ENCODE results near the gene MLH3.
"Not testable (repeated sequence)": the region's sequence is repeated elsewhere in the genome, so short reads cannot be mapped to it uniquely, and the experiment has no call there.

MLH3 gene

DNA sequence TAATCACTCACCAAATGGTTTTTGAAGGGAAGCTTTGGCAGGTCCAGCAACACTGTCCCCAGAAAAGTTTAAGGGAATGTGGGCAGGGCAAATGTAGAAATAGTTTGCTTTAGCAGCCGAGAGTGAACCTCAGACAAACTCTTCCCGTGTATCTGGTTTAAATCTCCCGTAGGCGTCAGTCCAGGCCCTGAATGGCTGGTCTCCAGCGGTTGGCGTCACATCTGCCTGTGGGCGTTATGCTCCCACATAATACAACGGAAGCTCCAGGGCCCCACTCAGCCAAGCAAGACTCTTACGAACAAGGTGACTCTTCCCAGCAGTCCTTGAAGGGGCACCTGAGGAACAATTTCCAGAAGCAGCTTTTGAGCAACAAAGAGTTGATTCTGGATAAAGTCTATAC lies 19.1 kb upstream of the MLH3 start:
- ATAC-seq, result no peak
- Mint-ChIP-seq H3K4me3 (no peak overlapping the region), H3K9me3 (no peaks in the 10 kb centered on the region), H3K27ac (no peak overlapping the region), H3K4me1 (peaks cover 6% of the 10 kb centered on the region), H3K27me3 (no peaks in the 10 kb centered on the region)
- DNase-seq, result no peak

DNA sequence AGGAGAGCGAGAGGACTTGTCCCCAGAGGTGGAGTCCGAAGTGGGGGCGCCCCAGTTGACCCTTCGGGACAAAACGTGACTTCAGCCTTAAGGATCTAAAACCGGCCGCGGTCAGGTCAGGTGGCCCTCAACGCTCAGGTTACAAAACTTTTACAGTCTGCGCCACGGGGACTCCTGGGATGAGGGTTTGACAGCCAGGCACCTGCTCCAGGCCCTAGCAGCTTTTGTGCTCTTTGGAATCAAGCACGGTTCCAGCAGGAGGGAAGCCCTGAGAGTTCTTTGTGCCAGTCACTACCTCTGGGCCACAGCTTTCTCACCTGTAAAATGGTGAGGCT lies 18.5 kb upstream of the MLH3 start:
- Mint-ChIP-seq H3K27me3 (no peaks in the 10 kb centered on the region), H3K27ac (peak overlapping the region; percentile 79 to 81), H3K4me1 (peaks cover 6% of the 10 kb centered on the region), H3K9me3 (no peaks in the 10 kb centered on the region), H3K4me3 (no peak overlapping the region)
- ATAC-seq, result no peak
- DNase-seq, result no peak

DNA sequence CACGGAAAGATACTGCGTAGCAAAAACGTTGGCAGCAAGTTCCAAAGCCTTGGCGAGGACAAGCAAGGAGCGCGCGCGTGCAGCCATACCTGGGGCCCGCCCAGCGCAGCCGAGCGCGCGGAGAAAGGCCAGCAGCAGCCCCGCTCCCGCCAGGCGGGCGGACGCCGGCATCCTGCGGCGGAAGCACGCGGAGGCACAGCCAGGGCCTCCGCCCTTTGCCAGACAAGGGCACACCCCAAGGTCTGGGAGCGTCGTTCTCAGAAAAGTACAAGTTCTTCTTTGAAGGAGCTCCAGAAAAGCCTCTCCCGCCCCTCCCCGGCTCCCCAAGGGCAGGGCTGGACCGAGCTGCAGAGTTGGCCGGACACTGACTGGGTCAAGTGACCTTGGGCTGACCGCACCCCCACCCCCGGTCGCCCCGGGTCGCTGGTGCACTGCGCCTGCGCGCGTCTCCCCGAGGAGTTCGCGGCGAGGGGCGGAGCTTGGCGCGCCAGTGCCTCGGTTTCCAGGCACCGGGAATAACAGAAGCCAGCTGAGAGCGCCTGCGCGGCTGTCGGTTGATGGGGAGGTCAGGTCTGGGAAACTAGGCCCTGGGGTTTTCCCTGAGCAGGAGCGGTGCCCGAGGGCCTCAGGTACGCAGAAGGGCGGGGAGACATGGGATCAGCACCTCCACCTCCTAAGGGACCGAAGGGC lies 18.0 kb upstream of the MLH3 start, which contains the start of gene ZC2HC1C:
TSS of gene ZC2HC1C (plus strand) at position 521 of the 690 bp plus-strand sequence. CDS start 933 bp downstream, outside the sequence.
- Mint-ChIP-seq H3K9me3 (no peaks in the 10 kb centered on the region), H3K4me3 (no peak within 1 kb of the TSS), H3K4me1 (peaks cover 8% of the 10 kb centered on the region), H3K27ac (peak within 1 kb of the TSS; percentile 81), H3K27me3 (no peaks in the 10 kb centered on the region)
- peak; percentile 95 for ATAC-seq
- DNase-seq, result peak; percentile 66

DNA sequence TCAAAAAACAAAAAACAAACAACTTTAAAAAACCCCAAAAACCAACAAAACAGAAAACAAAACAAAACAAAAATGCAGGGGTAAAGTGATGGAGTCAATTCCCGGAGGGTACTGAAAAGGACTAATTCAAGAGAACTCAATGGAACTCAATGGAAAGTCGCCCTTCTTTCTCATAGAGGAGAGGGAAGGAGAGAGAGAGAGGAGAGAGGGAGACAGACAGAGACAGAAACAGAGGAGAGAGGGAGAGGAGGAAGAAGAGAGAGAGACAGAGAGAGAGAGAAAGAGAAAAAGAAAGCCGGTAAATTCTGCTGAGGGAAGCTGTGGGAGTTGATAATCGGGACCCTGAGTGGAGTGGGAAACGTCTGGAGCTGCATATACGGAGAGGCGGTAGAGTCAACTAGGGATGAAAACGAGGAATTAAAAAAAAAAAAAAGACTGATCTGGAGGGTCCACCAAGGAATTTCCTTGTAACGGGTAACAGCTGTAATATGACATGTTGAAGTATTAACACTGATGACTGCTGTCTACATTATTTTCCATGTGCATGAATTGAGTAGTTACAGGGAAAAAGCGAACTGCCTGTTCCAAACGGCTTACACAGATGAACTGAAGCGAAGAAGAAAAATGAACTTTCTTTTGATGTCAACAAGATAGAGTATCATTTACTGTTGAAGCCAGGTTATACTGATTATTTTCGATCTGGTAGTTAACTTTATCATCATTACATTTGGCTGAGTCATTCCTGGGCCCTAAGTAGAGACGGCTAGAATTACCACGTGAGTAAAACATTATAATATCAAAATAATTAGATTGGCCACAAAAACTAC lies 17.2 kb upstream of the MLH3 start:
- Mint-ChIP-seq H3K4me1 (peaks cover 12% of the 10 kb centered on the region), H3K27me3 (no peaks in the 10 kb centered on the region), H3K9me3 (no peaks in the 10 kb centered on the region), H3K27ac (peak overlapping the region in 1 of 2 donors; percentile 81), H3K4me3 (no peak overlapping the region)
- no peak for ATAC-seq
- no peak for DNase-seq

DNA sequence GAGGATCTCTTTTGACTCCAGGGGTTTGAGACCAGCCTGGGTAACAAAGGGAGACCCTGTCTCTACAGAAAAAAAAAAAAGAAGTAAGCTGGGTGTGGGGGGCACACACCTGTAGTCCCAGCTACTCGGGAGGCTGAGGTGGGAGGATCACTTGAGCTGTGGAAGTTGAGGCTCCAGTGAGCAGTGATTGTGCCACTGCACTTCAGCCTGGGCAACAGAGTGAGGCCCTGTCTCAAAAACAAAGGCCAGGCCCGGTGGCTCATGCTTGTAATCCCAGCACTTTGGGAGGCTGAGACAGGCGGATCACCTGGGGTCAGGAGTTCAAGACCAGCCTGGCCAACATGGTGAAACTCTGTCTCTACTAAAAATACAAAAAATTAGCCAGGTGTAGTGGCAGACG lies 16.5 kb upstream of the MLH3 start:
- peaks cover 19% of the 10 kb centered on the region for H3K4me1 Mint-ChIP-seq
- not testable (repeated sequence) for H3K27me3 Mint-ChIP-seq, H3K4me3 Mint-ChIP-seq, H3K27ac Mint-ChIP-seq, DNase-seq, ATAC-seq, H3K9me3 Mint-ChIP-seq

DNA sequence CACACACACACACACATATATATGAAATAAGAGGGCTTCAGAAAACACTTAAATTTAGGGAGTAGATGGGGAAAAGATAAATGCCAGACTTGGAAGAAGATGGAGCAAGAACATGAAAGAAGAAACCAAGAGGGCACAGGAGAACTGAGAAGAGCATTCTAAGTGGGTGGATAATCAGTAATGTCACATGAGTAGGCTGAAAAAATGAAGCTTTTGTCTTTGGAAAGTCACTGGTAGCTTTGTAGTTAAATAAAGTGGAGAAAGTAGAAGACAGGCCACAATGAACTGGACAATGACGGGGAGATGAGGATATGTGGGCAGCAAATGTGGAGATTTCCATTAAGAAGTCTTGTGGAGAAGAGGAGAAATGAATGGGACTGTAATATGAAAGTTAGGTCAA lies 15.9 kb upstream of the MLH3 start:
- Mint-ChIP-seq H3K27ac (no peak overlapping the region), H3K9me3 (no peaks in the 10 kb centered on the region), H3K27me3 (no peaks in the 10 kb centered on the region), H3K4me3 (no peak overlapping the region), H3K4me1 (peaks cover 22% of the 10 kb centered on the region)
- no peak for DNase-seq
- ATAC-seq, result no peak

DNA sequence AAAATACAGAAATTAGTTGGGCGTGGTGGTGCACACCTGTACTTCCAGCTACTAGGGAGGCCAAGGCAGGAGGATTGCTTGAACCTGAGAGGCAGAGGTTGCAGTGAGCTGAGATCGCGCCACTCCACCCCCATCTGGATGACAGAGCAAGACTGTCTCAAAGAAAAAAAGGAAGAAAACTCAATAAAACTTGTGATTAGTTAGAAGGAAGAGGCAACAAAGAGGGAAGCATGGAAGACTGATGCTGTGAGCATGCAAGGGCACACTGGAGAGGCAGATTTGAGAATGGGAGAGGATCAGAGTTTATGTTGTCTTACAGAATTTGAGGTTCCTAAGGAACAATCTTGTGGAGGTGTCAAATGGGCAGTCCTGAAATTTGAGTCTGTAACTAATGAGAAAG lies 15.4 kb upstream of the MLH3 start:
- no peak overlapping the region for H3K27ac Mint-ChIP-seq
- ATAC-seq, result no peak
- no peaks in the 10 kb centered on the region for H3K9me3 Mint-ChIP-seq
- peaks cover 22% of the 10 kb centered on the region for H3K4me1 Mint-ChIP-seq
- no peaks in the 10 kb centered on the region for H3K27me3 Mint-ChIP-seq
- no peak for DNase-seq
- H3K4me3 Mint-ChIP-seq, result no peak overlapping the region

DNA sequence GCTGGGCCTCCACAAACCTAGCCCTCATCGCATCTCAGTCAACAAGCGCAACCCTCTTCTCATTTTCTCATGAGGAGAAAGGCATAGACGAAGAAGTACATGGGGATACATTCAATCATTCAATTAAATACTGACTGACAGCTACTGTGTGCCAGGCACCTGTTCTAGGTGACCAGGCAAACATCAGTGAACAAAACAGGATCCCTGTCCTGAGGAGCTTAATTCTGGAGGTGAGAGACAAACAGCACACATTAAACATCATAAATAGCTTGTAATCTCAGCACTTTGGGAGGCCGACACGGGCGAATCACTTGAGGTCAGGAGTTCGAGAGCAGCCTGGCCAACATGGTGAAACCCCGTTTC lies 12.9 kb upstream of the MLH3 start:
- no peaks in the 10 kb centered on the region for H3K9me3 Mint-ChIP-seq
- H3K4me3 Mint-ChIP-seq, result peak overlapping the region; percentile 96 to 99
- peak overlapping the region in 1 of 2 donors; percentile 98 for H3K27ac Mint-ChIP-seq
- H3K27me3 Mint-ChIP-seq, result no peaks in the 10 kb centered on the region
- H3K4me1 Mint-ChIP-seq, result peaks cover 29% of the 10 kb centered on the region
- peak; percentile 44 for ATAC-seq
- DNase-seq, result no peak

DNA sequence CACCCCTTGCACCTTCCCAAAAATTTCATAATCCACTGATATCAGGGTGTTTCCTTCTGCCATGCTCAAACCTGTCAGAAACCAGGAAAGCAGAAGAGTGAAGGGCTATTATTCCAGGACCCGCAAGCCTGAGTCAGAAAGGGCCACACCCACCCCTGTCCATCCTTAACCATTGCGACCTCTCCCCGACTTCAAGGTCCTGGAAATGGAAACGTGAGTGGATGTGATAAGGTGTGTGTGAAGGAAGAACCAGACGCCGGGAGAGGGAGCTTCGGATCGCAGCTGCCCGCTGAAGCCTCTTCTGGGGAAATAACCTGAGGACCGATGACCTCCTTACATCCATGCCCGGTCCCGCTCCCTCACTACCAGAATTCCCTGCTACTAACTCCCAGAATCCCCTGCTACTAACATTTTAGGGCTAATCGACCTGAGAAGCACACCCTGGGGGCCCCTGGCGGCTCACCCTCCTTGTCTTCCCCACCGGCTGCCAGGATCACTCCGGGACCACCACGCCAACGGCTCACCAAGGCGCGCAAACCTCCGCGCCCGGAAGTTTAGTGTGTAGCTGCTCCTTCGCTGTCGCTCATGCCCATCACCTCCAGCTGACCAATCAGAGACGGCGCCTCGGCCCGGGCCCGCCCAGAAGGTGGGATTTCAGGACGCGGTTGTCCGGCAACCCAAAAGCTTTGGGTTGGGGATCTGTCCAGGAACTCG lies 12.4 kb upstream of the MLH3 start, which contains the start of gene ACYP1:
TSS of gene ACYP1 (minus strand) at position 534 of the 714 bp plus-strand sequence. CDS start at position 63, 471 bp downstream.
- H3K27ac Mint-ChIP-seq, result peak within 1 kb of the TSS; percentile 95 to 98
- no peaks in the 10 kb centered on the region for H3K9me3 Mint-ChIP-seq

DNA sequence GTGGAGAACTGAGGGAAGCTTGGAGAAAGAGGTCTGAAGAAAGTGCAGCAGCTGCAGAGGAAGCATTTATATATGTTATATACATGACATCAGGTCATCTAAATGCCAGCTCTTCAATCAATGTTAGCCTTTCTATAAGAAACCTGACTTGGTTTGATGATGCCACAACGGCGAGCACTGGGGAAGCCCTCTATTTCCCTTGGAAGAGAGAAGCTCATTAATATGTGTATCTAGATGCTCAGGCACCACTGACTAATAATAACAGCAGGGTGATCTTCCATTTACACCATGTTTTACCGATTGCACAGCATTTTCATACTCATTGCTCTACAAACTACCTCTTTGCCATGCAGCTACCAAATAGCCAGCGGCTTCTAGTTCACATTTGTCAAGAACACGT lies 11.7 kb upstream of the MLH3 start:
- peak; percentile 29 for ATAC-seq
- DNase-seq, result no peak
- Mint-ChIP-seq H3K4me3 (peak overlapping the region; percentile 96 to 99), H3K27me3 (no peaks in the 10 kb centered on the region), H3K4me1 (peaks cover 29% of the 10 kb centered on the region), H3K9me3 (no peaks in the 10 kb centered on the region), H3K27ac (peak overlapping the region; percentile 95 to 98)

More for the DNA sequence above, 12.4 kb upstream of the MLH3 start, which contains the start of gene ACYP1:
- Mint-ChIP-seq H3K4me3 (peak within 1 kb of the TSS; percentile 96 to 99), H3K4me1 (peaks cover 29% of the 10 kb centered on the region), H3K27me3 (no peaks in the 10 kb centered on the region)
- peak; percentile 99 for ATAC-seq
- DNase-seq, result peak; percentile 89 to 91

DNA sequence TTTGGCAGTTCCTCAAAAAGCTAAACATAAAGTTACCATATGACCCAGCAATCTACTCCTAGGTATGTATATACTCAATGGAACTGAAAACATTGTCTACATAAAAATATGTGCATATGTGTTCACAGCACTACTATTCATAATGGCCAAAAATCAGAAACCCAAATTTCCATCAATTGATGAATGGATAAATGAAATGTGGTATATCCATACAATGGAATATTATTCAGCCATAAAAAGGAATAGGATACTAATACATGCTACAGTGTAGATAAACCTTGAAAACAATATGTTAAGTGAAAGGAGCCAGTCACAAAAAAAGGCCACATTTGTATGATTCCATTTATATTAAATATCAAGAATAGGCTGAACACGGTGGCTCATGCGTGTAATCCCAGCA lies 9.2 kb upstream of the MLH3 start:
- H3K27ac Mint-ChIP-seq, result no peak overlapping the region
- ATAC-seq (no peak), DNase-seq (no peak)
- H3K4me3 Mint-ChIP-seq, result no peak overlapping the region
- no peaks in the 10 kb centered on the region for H3K9me3 Mint-ChIP-seq
- H3K4me1 Mint-ChIP-seq, result peaks cover 39% of the 10 kb centered on the region
- no peaks in the 10 kb centered on the region for H3K27me3 Mint-ChIP-seq

DNA sequence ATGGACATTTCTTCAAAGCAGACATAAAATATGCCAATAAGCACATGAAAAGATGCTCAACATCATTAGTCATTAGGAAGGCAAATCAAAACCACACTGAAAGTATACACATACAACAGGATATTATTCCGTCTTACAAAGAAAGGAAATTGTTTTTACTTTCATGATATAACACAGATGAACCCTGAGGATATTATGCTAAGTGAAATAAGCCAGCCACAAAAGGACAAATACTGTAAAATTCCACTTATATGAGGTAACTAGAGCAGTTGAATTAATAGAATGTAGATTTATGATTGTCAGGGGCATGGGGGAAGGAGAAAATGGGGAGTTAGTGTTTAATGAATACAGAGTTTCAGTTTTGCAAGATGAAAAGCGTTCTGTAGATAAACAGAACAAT lies 8.4 kb upstream of the MLH3 start:
- ATAC-seq (no peak), DNase-seq (no peak)
- H3K27me3 Mint-ChIP-seq, result no peaks in the 10 kb centered on the region
- no peaks in the 10 kb centered on the region for H3K9me3 Mint-ChIP-seq
- no peak overlapping the region for H3K27ac Mint-ChIP-seq
- H3K4me1 Mint-ChIP-seq, result peaks cover 42% of the 10 kb centered on the region
- H3K4me3 Mint-ChIP-seq, result no peak overlapping the region

DNA sequence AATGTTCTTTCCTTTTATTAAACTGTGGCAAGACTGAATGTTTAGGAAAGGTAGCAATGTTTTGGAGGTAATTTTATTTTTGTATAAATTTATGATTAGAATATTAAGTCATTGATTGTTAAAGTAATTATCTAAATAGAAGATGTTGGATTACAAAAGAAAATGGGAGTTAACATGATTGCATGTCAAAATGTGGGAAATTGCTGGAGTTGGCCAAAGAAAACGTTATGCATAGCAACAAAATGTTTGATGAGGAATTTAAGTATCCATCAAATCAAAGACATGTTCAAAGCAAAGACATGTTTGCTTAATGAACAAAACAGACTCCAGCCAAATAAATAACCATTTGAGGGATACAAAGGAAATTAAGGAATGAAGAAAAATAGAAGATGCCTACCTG lies 3.2 kb upstream of the MLH3 start:
- ATAC-seq (no peak), DNase-seq (no peak)
- Mint-ChIP-seq H3K27ac (no peak overlapping the region), H3K27me3 (no peaks in the 10 kb centered on the region), H3K4me1 (peaks cover 62% of the 10 kb centered on the region), H3K9me3 (no peaks in the 10 kb centered on the region), H3K4me3 (no peak overlapping the region)

DNA sequence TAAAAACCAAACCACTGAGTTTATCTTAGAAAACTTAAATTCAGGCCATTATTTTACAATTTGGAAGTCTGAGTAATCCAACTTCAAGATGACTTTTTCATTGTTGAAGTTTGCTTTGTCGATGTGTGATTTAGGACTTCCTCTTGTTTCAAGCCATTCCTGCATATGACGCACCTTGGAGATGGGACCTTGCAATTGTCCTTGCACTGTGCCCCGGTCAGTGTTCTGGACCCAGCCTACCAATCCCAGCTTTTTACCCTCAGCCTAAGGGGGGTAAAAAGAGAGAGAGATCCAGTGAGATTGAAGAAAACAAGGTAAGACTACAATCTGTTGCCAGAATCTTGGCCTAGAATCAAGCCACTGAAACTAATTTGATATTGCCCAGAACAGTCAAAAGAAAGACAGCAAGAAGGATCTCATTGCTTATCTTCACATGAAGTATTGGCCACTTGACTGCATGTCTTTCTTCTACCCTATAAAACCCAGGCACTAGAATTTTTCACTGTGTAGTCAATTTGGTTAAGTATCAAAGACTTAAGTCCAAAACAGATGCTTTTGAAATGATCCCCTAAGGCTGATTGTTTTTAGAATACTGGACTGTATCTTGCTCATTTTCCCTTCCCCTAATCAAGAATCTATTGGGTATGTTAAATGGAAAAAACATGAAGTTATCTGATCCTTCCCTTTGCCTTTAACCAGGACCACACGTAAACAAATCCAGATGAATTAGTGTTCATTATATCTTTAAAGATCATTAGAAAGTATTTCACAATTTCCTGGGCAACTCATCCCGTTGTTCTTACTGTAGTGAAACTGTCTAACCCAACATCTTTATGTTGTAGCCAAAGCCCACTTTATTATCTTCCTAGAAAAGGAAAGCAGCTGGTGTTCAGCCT lies 2.4 kb upstream of the MLH3 start:
- peaks cover 65% of the 10 kb centered on the region for H3K4me1 Mint-ChIP-seq
- no peak overlapping the region for H3K27ac Mint-ChIP-seq
- H3K4me3 Mint-ChIP-seq, result no peak overlapping the region
- no peaks in the 10 kb centered on the region for H3K27me3 Mint-ChIP-seq
- DNase-seq, result no peak
- no peak for ATAC-seq
- no peaks in the 10 kb centered on the region for H3K9me3 Mint-ChIP-seq

DNA sequence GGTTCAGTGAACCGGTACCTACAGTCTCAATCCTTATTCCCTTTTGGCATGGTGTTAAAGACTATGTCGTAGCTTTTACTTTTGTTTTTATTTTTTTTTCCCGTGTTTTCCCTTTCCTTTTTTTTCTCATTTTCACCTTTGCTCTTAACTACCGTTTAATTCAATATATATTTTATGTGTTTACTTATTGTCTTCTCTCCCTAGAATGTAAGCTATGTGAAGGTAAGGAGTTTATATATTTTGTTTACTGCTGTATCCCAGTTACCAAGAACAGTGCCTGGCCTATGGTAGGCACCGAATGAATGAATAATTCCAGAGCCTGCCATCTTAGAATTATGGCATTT lies 261 bp upstream of the MLH3 start:
- ATAC-seq (no peak), DNase-seq (no peak)
- Mint-ChIP-seq H3K27me3 (no peaks in the 10 kb centered on the region), H3K9me3 (no peaks in the 10 kb centered on the region), H3K27ac (peak overlapping the region; percentile 97 to 99), H3K4me1 (peaks cover 82% of the 10 kb centered on the region), H3K4me3 (peak overlapping the region; percentile 89 to 92)

Data from stimulated activated naive CD8-positive, alpha-beta T cell treated with anti-CD3 and anti-CD28 coated beads, Interleukin-15, amount 100 ng/mL, for 72 hours (primary cell).